HG03108 (cell line): ENCODE data around the gene CSNK2A1.

Experiments used
- ATAC-seq: cut with Tn5 transposase; IDR thresholded peaks from one replicate; pipeline ENCODE4 v1.9.1; 2021; ENCODE audit warnings: moderate library complexity; ENCODE audit not compliant: unreplicated experiment

CSNK2A1 gene

DNA sequence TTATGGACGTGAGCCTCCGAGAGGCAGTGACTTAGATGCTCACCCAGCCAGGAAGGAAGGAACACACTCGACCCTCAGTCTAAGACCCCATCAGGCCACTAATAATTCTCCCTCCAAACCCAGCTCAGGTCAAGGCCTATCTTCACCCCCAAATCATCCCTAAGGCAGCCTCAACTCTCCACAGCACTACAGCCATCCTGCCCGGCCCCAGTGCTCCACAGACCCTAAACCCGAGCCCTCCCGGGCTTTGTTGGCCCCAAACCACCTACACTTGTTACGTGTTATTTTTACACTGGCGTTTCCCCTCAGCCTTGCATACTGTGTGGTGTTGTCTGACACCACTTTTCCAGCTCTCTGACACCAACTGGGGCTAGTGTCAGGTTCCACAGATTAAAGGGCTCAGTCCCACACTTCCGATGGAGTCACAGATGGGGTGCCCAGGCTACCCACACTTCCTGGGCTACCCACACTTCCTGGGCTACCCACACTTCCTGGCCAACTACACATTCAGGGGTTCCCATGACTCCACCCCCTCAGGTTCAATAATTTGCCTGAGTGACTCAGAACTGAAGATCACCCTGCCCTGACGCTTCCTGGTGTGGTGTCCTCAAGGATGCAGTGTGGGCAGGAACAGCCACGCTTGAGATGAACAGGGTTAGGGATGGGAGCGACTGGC lies 110.2 kb downstream of the CSNK2A1 start:
- peak; percentile 75 for ATAC-seq

DNA sequence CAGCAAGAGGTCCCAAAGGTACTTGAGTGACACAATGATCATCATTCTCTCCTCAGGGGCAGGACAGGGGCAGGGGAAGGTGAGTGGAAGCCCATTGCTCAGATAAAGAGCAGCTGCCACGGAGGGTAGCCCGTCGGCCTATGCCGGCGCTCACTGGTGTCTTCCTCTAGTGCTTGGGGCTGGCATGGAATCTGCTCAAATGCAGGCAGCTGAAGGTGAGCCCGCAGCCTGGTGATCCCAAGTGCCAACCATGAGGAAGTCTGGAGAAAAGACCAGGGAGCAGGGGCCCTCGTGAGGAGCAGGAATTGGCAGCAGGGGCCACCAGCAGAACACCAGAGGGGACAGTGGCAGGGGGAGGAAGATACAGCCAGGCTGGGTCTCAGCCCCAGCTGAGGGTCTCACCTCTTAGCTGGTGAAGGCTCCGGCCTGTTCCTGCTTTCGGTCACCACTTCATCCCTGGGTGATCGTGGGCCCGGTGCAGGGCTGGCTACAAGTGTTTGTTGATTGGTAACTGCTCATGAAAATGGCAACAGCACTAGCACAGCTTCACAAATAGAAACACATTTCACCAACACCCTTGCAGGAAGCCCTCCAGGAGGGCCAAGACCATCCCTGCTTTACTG lies 110.8 kb downstream of the CSNK2A1 start:
- ATAC-seq, result no peak

DNA sequence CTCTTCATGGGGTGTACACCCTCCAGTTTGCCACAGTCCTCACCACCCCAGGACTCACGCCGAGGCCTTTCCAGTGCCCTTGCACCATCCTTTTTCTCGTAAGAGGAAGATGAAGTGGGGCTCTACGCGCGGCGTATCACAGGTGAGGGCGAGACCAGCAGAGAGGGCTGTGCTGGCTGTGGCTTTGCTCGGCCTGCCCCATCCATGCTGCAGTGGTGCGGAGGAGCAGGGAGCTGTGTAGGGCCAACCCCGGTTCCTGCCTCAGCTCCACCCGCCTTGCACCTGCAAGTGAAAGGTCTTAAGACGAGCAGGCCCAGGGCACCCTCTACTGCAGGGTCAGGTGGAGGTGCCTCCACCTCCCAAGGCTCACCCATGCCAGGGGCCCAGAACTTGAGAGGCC lies 111.4 kb downstream of the CSNK2A1 start:
- ATAC-seq, result no peak

DNA sequence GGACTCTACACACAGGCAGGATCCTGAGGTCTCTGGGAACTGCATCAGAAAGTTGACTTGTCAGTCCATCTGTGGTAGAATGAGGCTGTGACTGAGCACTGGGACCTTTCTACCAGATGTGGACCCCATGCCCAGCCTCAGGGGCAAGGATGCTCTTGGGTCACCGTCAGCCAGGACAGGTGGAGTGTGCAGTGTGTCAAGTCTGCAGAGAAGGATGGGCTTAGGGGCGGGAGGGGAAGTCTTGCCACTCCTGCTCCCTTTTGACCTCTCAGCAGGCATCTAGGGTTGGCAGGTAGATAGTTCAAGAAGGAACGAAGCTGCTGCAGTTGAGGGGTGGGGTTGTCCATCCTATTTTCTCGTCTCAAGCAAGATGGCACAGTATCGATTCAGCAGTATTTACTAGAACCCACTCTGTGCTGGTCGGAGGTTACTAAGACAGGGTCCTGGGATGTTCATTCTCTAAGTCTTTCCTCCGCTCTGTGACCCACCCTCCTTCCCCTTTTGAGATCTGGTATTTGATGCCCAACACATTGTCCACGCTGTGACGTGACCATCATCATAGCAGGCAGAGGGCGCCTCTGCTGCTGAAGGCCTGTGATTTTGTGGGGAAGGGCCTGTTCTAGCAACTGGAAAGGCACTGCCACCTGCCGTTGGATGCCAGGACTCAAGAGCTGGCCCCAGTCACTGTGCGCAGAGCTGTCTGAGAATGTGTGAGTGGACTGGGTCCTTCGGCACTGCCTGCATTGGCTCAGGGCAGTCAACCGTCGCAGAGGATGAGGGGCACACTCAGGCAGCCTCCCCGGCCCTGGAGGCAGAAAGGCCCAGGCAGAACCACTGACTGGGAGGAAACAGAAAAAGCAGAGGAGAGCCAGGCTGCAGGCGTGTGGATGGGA lies 112.3 kb downstream of the CSNK2A1 start:
- ATAC-seq, result no peak

- ATAC-seq, result no peak
Measured at GRCh38 chr20:430091-430999, 113.2 kb downstream of the CSNK2A1 start.

DNA sequence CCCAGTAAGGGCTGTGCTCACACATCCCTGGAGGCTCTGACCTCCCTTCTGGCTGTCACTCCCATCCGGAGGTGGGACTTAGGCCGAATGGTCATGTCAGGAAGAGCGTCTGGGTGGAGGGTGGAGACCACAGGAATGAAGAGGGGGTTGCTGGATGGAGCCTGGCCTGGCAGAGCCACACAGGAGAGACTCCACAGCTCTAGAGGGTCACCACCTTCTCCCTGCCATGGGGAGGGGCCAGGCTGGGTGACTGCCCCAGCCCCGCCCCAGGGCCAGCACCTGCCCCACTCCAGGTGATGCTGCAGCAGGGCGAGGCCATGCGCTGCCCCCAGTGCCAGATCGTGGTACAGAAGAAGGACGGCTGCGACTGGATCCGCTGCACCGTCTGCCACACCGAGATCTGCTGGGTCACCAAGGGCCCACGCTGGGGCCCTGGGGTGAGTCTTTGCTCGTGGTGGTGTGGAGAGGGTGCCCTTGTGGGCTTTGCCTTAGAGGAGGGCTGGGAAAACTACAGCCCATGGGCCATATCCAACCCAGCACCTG lies 114.9 kb downstream of the CSNK2A1 start:
- no peak for ATAC-seq

DNA sequence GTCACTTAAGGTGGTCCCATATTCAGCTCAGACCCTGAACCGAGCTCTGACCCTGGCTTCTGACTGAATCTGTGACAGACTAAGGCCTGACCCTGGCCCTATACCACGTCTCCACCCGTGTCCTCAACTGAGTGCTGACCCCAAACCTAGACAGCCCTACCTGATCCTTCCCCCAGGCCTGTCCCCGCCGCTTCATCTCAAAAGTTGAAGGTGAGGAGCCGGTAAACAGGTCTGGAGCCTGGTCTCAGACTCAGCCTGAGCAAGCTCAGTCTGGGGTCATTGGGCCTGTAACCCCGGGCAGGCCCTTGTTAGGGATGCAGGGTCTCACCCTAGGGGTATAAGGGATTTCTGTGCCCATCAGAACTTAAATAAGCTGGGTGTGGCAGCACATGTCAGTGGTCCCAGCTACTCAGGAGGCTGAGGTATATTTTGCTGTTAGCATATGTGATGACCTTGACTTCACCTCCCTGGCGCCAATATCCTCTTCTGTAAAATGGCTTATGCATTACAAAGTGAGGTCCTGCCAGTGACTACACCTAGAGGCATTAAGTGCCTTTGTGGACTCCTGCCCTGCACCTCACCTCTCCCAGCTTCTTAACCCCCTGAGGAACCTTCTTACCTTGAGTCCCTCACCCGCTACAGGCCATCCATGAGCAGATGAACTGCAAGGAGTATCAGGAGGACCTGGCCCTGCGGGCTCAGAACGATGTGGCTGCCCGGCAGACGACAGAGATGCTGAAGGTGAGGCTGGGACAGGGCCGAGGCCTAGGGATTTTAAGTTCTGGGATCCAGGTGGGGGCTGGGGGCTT lies 115.5 kb downstream of the CSNK2A1 start:
- no peak for ATAC-seq

GRCh38 chr20:427401-427800 lies 116.2 kb downstream of the CSNK2A1 start:
- no peak for ATAC-seq

DNA sequence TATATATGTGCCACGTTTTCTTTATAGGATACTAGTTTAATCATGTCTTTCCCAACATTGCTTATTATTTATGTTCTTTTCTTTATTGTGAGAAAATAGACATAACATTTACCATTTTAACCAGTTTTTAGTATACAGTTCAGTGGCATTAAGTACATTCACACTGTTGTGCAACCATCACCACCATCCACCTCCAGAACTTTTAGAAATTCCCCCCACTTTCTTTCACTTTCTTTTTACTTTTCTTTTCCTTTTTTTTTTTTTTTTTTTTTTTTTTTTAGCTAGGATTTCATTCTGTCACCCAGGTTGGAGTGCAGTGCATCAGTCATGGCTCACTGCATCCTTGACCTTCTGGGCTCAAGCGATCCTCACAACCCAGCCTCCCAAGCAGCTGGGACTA lies 117.0 kb downstream of the CSNK2A1 start:
- no peak for ATAC-seq
